Sigmoid colon (tissue), 4 donors: ENCODE results near the gene GAGE12H.

ENCODE experiments used
- CTCF ChIP-seq, 4 experiments: fragments of 450-650 bp in 3 of 4; fragments of 200-600 bp in 1 of 4; IDR thresholded peaks; one replicate each; pipeline ENCODE4 v1.5.1; 2016 to 2019; ENCODE audit warnings: antibody characterized with exemption in 4 of 4, mild to moderate bottlenecking in 3 of 4, moderate library complexity in 2 of 4
- EP300 ChIP-seq, 4 donors: sonication (generic); formaldehyde crosslinking; IDR thresholded peaks; one replicate each; pipeline ENCODE4 v1.6.1; 2017; ENCODE audit warnings: antibody characterized with exemption in 4 of 4
- POLR2A ChIP-seq, 2 donors: fragments of 450-650 bp; IDR thresholded peaks; one replicate each; pipeline ENCODE4 v1.6.1; 2016; ENCODE audit warnings: antibody characterized with exemption in 2 of 2, mild to moderate bottlenecking in 2 of 2, moderate library complexity in 2 of 2
- POLR2AphosphoS5 ChIP-seq, 4 donors: sonication (generic); formaldehyde crosslinking; IDR thresholded peaks; one replicate each; pipeline ENCODE4 v1.6.1; 2017; ENCODE audit warnings: antibody characterized with exemption in 4 of 4

GRCh38 chrX:49627086-49627777 lies 47.5 kb downstream of the GAGE12H start:
- no peak for TF ChIP-seq CTCF (IDR thresholded peaks at IDR 0.05)
- TF ChIP-seq EP300 (IDR thresholded peaks at IDR 0.05): no peak
- no peak for TF ChIP-seq POLR2AphosphoS5 (IDR thresholded peaks at IDR 0.05)
- TF ChIP-seq POLR2A (IDR thresholded peaks at IDR 0.05): no peak
